DOHH2 (cell line): ENCODE data around the gene IFNL4.

Experiments
- EZH2phosphoT487 ChIP-seq: fragments of 200-600 bp; sonication (generic); IDR thresholded peaks from 2 replicates; pipeline ENCODE4 v1.6.1; 2017; ENCODE audit warnings: borderline replicate concordance, mild to moderate bottlenecking, antibody characterized with exemption, low read length, moderate library complexity, mixed read lengths
- TF ChIP-seq, protein P1 (sequence below): fragments of 200-600 bp; sonication (generic); IDR thresholded peaks from one replicate; pipeline ENCODE4 v1.5.1; 2014; ENCODE audit warnings: antibody characterized with exemption, mild to moderate bottlenecking, low read depth, low read length; ENCODE audit not compliant: poor library complexity, severe bottlenecking

DNA sequence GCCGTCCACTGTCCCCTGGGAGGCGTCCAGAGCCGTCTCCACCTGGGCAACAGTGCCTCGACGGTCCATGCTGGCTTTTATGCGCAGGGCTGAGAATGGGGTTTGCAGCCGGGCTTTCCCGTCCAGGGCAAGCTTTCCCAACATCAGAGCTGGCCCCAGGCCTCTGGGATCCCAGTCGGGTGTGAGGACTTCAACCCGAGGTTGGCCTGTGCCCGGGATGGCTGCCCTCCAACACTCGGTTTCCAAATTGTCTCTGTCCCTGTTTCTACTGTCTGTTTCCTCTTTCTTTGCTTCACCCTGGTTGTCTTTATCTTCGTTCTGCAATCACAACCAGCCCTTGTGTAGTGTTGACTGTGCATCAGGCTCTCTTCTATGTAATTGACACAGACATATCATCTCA lies at the start of gene IFNL4:
- TF ChIP-seq, protein P1, sequence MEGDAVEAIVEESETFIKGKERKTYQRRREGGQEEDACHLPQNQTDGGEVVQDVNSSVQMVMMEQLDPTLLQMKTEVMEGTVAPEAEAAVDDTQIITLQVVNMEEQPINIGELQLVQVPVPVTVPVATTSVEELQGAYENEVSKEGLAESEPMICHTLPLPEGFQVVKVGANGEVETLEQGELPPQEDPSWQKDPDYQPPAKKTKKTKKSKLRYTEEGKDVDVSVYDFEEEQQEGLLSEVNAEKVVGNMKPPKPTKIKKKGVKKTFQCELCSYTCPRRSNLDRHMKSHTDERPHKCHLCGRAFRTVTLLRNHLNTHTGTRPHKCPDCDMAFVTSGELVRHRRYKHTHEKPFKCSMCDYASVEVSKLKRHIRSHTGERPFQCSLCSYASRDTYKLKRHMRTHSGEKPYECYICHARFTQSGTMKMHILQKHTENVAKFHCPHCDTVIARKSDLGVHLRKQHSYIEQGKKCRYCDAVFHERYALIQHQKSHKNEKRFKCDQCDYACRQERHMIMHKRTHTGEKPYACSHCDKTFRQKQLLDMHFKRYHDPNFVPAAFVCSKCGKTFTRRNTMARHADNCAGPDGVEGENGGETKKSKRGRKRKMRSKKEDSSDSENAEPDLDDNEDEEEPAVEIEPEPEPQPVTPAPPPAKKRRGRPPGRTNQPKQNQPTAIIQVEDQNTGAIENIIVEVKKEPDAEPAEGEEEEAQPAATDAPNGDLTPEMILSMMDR, result no peak
- no peak for TF ChIP-seq EZH2phosphoT487
